ENCODE data around the gene SPEF1.
"Not testable (repeated sequence)": the region's sequence is repeated elsewhere in the genome, so short reads cannot be mapped to it uniquely, and the experiment has no call there.

Gene SPEF1

GRCh38 chr20:3808544-3808943 lies 27.3 kb upstream of the SPEF1 start:
- no peak for DNase-seq

- DNase-seq: no peak
Observed at GRCh38 chr20:3804781-3805180, 23.5 kb upstream of the SPEF1 start.

GRCh38 chr20:3804254-3804751 lies 23.1 kb upstream of the SPEF1 start:
- DNase-seq: no peak

GRCh38 chr20:3803854-3804253 lies 22.6 kb upstream of the SPEF1 start:
- DNase-seq: no peak

GRCh38 chr20:3803289-3803688 lies 22.0 kb upstream of the SPEF1 start:
- no peak for DNase-seq

- DNase-seq: no peak
Observed at GRCh38 chr20:3802524-3803239, 21.4 kb upstream of the SPEF1 start.

- no peak for DNase-seq
Observed at GRCh38 chr20:3801846-3802245, 20.6 kb upstream of the SPEF1 start.

- DNase-seq: no peak
Observed at GRCh38 chr20:3801299-3801698, 20.1 kb upstream of the SPEF1 start.

GRCh38 chr20:3800878-3801260 lies 19.6 kb upstream of the SPEF1 start:
- DNase-seq: no peak

- DNase-seq: no peak
Observed at GRCh38 chr20:3800256-3800877, 19.1 kb upstream of the SPEF1 start.

GRCh38 chr20:3798908-3799248 lies 17.6 kb upstream of the SPEF1 start:
- DNase-seq: no peak

- DNase-seq: no peak
Observed at GRCh38 chr20:3798373-3798768, 17.1 kb upstream of the SPEF1 start.

- DNase-seq: peak; percentile 64
Observed at GRCh38 chr20:3797592-3798372, 16.5 kb upstream of the SPEF1 start.

- no peak for DNase-seq
Observed at GRCh38 chr20:3797226-3797545, 15.9 kb upstream of the SPEF1 start.

- DNase-seq: no peak
Observed at GRCh38 chr20:3796477-3797225, 15.4 kb upstream of the SPEF1 start.

GRCh38 chr20:3795511-3796468 lies 14.5 kb upstream of the SPEF1 start, which contains the start of gene CDC25B:
CDC25B (plus strand) TSS chr20:3796310; CDS start chr20:3796532, 222 bp downstream.
- DNase-seq: peak; percentile 94

GRCh38 chr20:3794701-3795420 lies 13.6 kb upstream of the SPEF1 start:
- DNase-seq: no peak

- not testable (repeated sequence) for DNase-seq
Observed at GRCh38 chr20:3794168-3794567, 12.9 kb upstream of the SPEF1 start.

- DNase-seq: not testable (repeated sequence)
Observed at GRCh38 chr20:3789201-3789600, 8.0 kb upstream of the SPEF1 start.

GRCh38 chr20:3788685-3789155 lies 7.5 kb upstream of the SPEF1 start:
- DNase-seq: no peak

Measured in activated CD4-positive, alpha-beta T cell treated with anti-CD3 and anti-CD28 coated beads for 48 hours (primary cell).